H1 (cell line): ENCODE measurements around the gene EPHA6. TPM values are rescaled to one million over a fixed set of nuclear protein-coding genes. Genes with fewer than 3 reads are reported as not detected.

Experiments used
- CTCF ChIA-PET: fragments of 300-600 bp; sonication (Branson Sonifier 250); formaldehyde crosslinking; loops from one replicate; lab custom pipeline; 2021; ENCODE audit not compliant: partially characterized antibody; lab: Charles Lee
- POLR2A ChIA-PET: fragments of 300-600 bp; sonication (Branson Sonifier 250); formaldehyde crosslinking; loops from one replicate; lab custom pipeline; 2021; ENCODE audit warnings: inconsistent platforms; ENCODE audit not compliant: partially characterized antibody; lab: Charles Lee
- DNase-seq, 2 experiments: peaks; one replicate each; pipeline versions ENCODE4 v3.0.0 to v3.0.0-alpha.2; 2010 to 2022; ENCODE audit warnings: low spot score in 2 of 2, low read depth in 1 of 2, mixed read lengths in 1 of 2
- FAIRE-seq: peaks from 2 replicates; lab custom pipeline; 2011; peaks lifted over from hg19 to GRCh38; lab: Jason Lieb, UNC
- H2AFZ ChIP-seq: 2 replicates; pipeline ENCODE4 v1.8.1; 2012; ENCODE audit warnings: low read length, inconsistent platforms
- H2AK5ac ChIP-seq: 2 replicates; pipeline ENCODE4 v1.6.1; 2013; ENCODE audit warnings: low read depth, low read length
- H2BK120ac ChIP-seq: replicated peaks from 2 replicates; pipeline ENCODE3; 2013; ENCODE audit warnings: low read depth, low read length, inconsistent platforms
- H2BK12ac ChIP-seq: 2 replicates; pipeline ENCODE4 v1.6.1; 2013; ENCODE audit warnings: low read depth, low read length
- H2BK15ac ChIP-seq: 2 replicates; pipeline ENCODE4 v1.6.1; 2013; ENCODE audit warnings: low read length
- H2BK20ac ChIP-seq: 2 replicates; pipeline ENCODE4 v1.6.1; 2013; ENCODE audit warnings: low read length
- H2BK5ac ChIP-seq: 2 replicates; pipeline ENCODE4 v1.6.1; 2013; ENCODE audit warnings: low read depth, low read length
- H3K14ac ChIP-seq: 2 replicates; pipeline ENCODE4 v1.6.1; 2013; ENCODE audit warnings: inconsistent platforms; ENCODE audit not compliant: insufficient read length
- H3K18ac ChIP-seq: 2 replicates; pipeline ENCODE4 v1.6.1; 2013; ENCODE audit warnings: low read length; ENCODE audit errors: extremely low read depth
- H3K23ac ChIP-seq: 2 replicates; pipeline ENCODE4 v1.6.1; 2013; ENCODE audit warnings: inconsistent platforms; ENCODE audit not compliant: insufficient read length
- H3K23me2 ChIP-seq: 2 replicates; pipeline ENCODE4 v1.6.1; 2013; ENCODE audit warnings: low read depth, low read length
- H3K27ac ChIP-seq: 2 replicates; pipeline ENCODE4 v1.6.1; 2011; ENCODE audit warnings: low read depth, low read length, inconsistent platforms
- H3K27me3 ChIP-seq, 4 experiments: replicated peaks in 1 of 4; 1 replicate in 1 of 4; 2 replicates in 3 of 4; pipeline versions ENCODE4 v1.6.1 to v1.8.1; 2011 to 2013; ENCODE audit warnings: low read length in 3 of 4, mild to moderate bottlenecking in 3 of 4, inconsistent platforms in 2 of 4, mixed read lengths in 2 of 4, moderate library complexity in 1 of 4; ENCODE audit not compliant: control insufficient read depth in 3 of 4, insufficient read depth in 3 of 4; ENCODE audit errors: extremely low read depth in 1 of 4
- H3K36me3 ChIP-seq, 4 experiments: 2 replicates each; pipeline versions ENCODE4 v1.6.1 to v1.8.1; 2011 to 2013; ENCODE audit warnings: mild to moderate bottlenecking in 4 of 4, low read length in 3 of 4, moderate library complexity in 2 of 4, control low read depth in 1 of 4, inconsistent platforms in 1 of 4; ENCODE audit not compliant: insufficient read depth in 4 of 4, control insufficient read depth in 2 of 4
- H3K4ac ChIP-seq: replicated peaks from 2 replicates; pipeline ENCODE3; 2013; ENCODE audit warnings: low read length, low read depth, mixed read lengths, inconsistent platforms; ENCODE audit not compliant: insufficient read length
- H3K4me1 ChIP-seq, 4 experiments: replicated peaks in 1 of 4; 1 replicate in 1 of 4; 2 replicates in 3 of 4; pipeline versions ENCODE4 v1.6.1 to v1.8.1; 2011 to 2013; ENCODE audit warnings: low read length in 3 of 4, inconsistent platforms in 2 of 4, mixed read lengths in 1 of 4; ENCODE audit not compliant: insufficient read depth in 4 of 4, control insufficient read depth in 3 of 4
- H3K4me2 ChIP-seq, 2 experiments: 2 replicates each; pipeline versions ENCODE4 v1.6.1 to v1.8.1; 2011 to 2013; ENCODE audit warnings: low read depth in 2 of 2, low read length in 2 of 2, control low read depth in 1 of 2, inconsistent platforms in 1 of 2, mild to moderate bottlenecking in 1 of 2; ENCODE audit not compliant: insufficient read depth in 1 of 2
- H3K4me3 ChIP-seq, 4 experiments: fragments of 200-600, 300-600 bp in 1 of 4; sonication (generic), shearing (Covaris generic), sonication (Bioruptor Twin) in 1 of 4; 2 replicates each; pipeline versions ENCODE4 v1.5.1 to v1.8.1; 2011 to 2016; ENCODE audit warnings: low read length in 4 of 4, low read depth in 3 of 4, control low read depth in 2 of 4, inconsistent platforms in 2 of 4, mild to moderate bottlenecking in 2 of 4, mixed read lengths in 1 of 4, moderate library complexity in 1 of 4; ENCODE audit not compliant: insufficient read depth in 2 of 4; ENCODE audit errors: extremely low read depth in 1 of 4
- H3K56ac ChIP-seq: replicated peaks from 2 replicates; pipeline ENCODE3; 2013; ENCODE audit warnings: low read depth, mild to moderate bottlenecking, mixed read lengths, low read length, inconsistent platforms; ENCODE audit not compliant: insufficient read length
- H3K79me1 ChIP-seq: 2 replicates; pipeline ENCODE4 v1.6.1; 2013; ENCODE audit warnings: low read depth, low read length, control low read depth
- H3K79me2 ChIP-seq, 2 experiments: 2 replicates each; pipeline versions ENCODE4 v1.6.1 to v1.8.1; 2012 to 2013; ENCODE audit warnings: low read length in 2 of 2, mild to moderate bottlenecking in 2 of 2, inconsistent platforms in 1 of 2; ENCODE audit not compliant: insufficient read depth in 2 of 2, control insufficient read depth in 1 of 2
- H3K9ac ChIP-seq, 4 experiments: replicated peaks in 1 of 4; 1 replicate in 1 of 4; 2 replicates in 3 of 4; pipeline versions ENCODE4 v1.6.1 to v1.8.1; 2011 to 2013; ENCODE audit warnings: low read depth in 3 of 4, low read length in 3 of 4, control low read depth in 2 of 4, mild to moderate bottlenecking in 2 of 4, moderate library complexity in 2 of 4, inconsistent platforms in 1 of 4; ENCODE audit errors: extremely low read depth in 1 of 4
- H3K9me3 ChIP-seq, 2 experiments: 2 replicates each; pipeline versions ENCODE4 v1.6.1 to v1.8.1; 2012 to 2013; ENCODE audit warnings: mild to moderate bottlenecking in 2 of 2, moderate library complexity in 2 of 2, control low read depth in 1 of 2, inconsistent platforms in 1 of 2, low read depth in 1 of 2, low read length in 1 of 2, mixed read lengths in 1 of 2; ENCODE audit not compliant: insufficient read depth in 2 of 2
- H4K20me1 ChIP-seq, 2 experiments: replicated peaks in 1 of 2; 2 replicates each; pipeline versions ENCODE3 to v1.8.1; 2011 to 2013; ENCODE audit warnings: inconsistent platforms in 2 of 2, low read length in 2 of 2, mild to moderate bottlenecking in 1 of 2; ENCODE audit not compliant: insufficient read depth in 2 of 2, control insufficient read depth in 1 of 2
- H4K5ac ChIP-seq: 2 replicates; pipeline ENCODE4 v1.6.1; 2013; ENCODE audit warnings: low read length, low read depth, mixed read lengths, inconsistent platforms; ENCODE audit not compliant: insufficient read length
- H4K8ac ChIP-seq: 2 replicates; pipeline ENCODE4 v1.8.0; 2013; ENCODE audit warnings: mild to moderate bottlenecking, moderate library complexity, low read length, inconsistent platforms; ENCODE audit not compliant: insufficient read depth; ENCODE audit errors: extremely low read depth
- H4K91ac ChIP-seq: replicated peaks from 2 replicates; pipeline ENCODE3; 2013; ENCODE audit warnings: low read length, mixed read lengths, inconsistent platforms; ENCODE audit not compliant: insufficient read length
- CHD2 ChIP-seq: IDR thresholded peaks from 2 replicates; pipeline ENCODE4 v1.6.1; 2012; ENCODE audit warnings: low read length, improper control_type of control experiment
- HDAC2 ChIP-seq, 2 experiments: fragments of 300-600 bp in 1 of 2; sonication (generic) in 1 of 2; IDR thresholded peaks; 2 replicates each; pipeline ENCODE4 v1.6.1; 2011 to 2012; ENCODE audit warnings: low read depth in 2 of 2, low read length in 2 of 2, mild to moderate bottlenecking in 2 of 2, moderate library complexity in 2 of 2, borderline replicate concordance in 1 of 2, inconsistent platforms in 1 of 2
- HDAC6 ChIP-seq: IDR thresholded peaks from one replicate; pipeline ENCODE4 v1.7.1; 2012; ENCODE audit warnings: low read depth, mild to moderate bottlenecking, inconsistent platforms, low read length, moderate library complexity
- JUND ChIP-seq: IDR thresholded peaks from 2 replicates; pipeline ENCODE4 v1.6.1; 2011; ENCODE audit warnings: mild to moderate bottlenecking, improper control_type of control experiment, low read length
- SIN3A ChIP-seq, 2 experiments: IDR thresholded peaks in 1 of 2; conservative IDR thresholded peaks in 1 of 2; 2 replicates each; pipeline ENCODE4 v1.6.1; 2011 to 2012; ENCODE audit warnings: low read length in 2 of 2, improper control_type of control experiment in 1 of 2, low read depth in 1 of 2, mild to moderate bottlenecking in 1 of 2
- SP4 ChIP-seq: IDR thresholded peaks from 2 replicates; pipeline ENCODE4 v1.6.1; 2012; ENCODE audit warnings: low read length, inconsistent platforms
- WGBS, 2 experiments: shearing (Covaris generic) in 1 of 2; methylation state at CpG; one replicate each; pipeline versions ENCODE4 v1.1.6 to v1.1.7; 2013 to 2015; ENCODE audit warnings: low lambda C conversion rate in 2 of 2, mixed read lengths in 2 of 2, inconsistent platforms in 1 of 2, low coverage in 1 of 2, missing lambda C conversion rate in 1 of 2; ENCODE audit not compliant: insufficient replicate concordance in 2 of 2, insufficient coverage in 1 of 2, insufficient read length in 1 of 2; ENCODE audit errors: extremely low coverage in 1 of 2, missing lambda C conversion rate in 1 of 2; 5-methylcytosine and 5-hydroxymethylcytosine counted together
- polyA plus RNA-seq, 7 experiments: library from polyadenylated mRNA; depleted of rRNA in 3 of 7; stranded (reverse) in 5 of 7; unstranded in 2 of 7; fragments of >200 nt in 5 of 7; fragments of 200-250 nt in 2 of 7; gene quantifications; 1 replicate in 5 of 7; 2 replicates in 1 of 7; 4 replicates in 1 of 7; pipeline versions ENCODE4 v1.2.1 to v1.2.3, GENCODE V29; 2011 to 2013; ENCODE audit warnings: missing spikeins in 2 of 7, mixed read lengths in 2 of 7
- total RNA-seq: library from RNA; stranded (reverse); fragmentation: NEBNext Ultra II Directional; extraction: Animal tissue kit (Norgen Biotek cat#: 25700); gene quantifications from 2 replicates; pipeline ENCODE4 v1.2.1, GENCODE V29; 2021

EPHA6 gene
- total and polyA plus RNA-seq, 2 of the 8 experiments (the other 6 are each of a cell fraction or from before 2014, with no cell fraction given): 0.83 to 3.2 TPM

DNA sequence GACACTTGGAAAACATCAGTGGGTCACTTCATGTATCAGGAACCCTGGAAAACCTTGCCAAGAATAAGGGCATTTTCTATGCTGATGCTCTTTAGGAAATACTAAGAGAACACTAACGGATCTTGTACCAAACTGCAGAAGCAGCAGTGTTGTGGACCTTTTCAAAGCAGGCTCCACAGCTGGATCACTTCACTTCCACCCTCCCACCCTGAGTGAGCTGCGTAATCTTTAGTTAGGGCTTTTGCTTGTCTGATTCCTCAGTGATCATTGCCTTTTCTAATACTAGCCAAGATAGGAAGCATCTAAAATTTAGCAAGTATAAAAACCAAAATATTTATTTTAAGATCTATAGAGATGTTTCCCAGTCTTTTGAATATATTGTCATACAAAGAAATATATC, 229.0 kb downstream of the EPHA6 start:
- ChIA-PET POLR2A (no interaction called here), CTCF (interaction anchor here (1.2 kb wide), 1 partner anchor 33 kb away, joined by 3 read pairs; no protein-coding TSS in a partner anchor)
- DNase-seq (no peak), FAIRE-seq (no peak)
- Histone ChIP-seq H3K4me3 (no peak overlapping the region), H3K36me3 (no peaks in the 10 kb centered on the region), H2BK5ac (no peak overlapping the region), H3K9ac (no peak overlapping the region), H2BK20ac (no peak overlapping the region), H3K4me1 (no peaks in the 10 kb centered on the region), H2BK120ac (no peak overlapping the region), H3K79me1 (no peaks in the 10 kb centered on the region), H2BK12ac (no peak overlapping the region), H2AFZ (no peak overlapping the region), H4K8ac (no peak overlapping the region), H3K23me2 (no peaks in the 10 kb centered on the region), H4K20me1 (no peaks in the 10 kb centered on the region), H3K14ac (no peak overlapping the region), H2BK15ac (no peak overlapping the region), H3K23ac (no peak overlapping the region), H2AK5ac (no peak overlapping the region), H4K5ac (no peak overlapping the region), H3K4ac (no peak overlapping the region), H3K56ac (no peak overlapping the region), H3K27me3 (no peaks in the 10 kb centered on the region), H3K18ac (no peak overlapping the region), H4K91ac (no peak overlapping the region), H3K79me2 (no peaks in the 10 kb centered on the region), H3K27ac (no peak overlapping the region), H3K9me3 (no peaks in the 10 kb centered on the region), H3K4me2 (no peak overlapping the region)
- 88% methylated on average over 2 of the region's 2 CpGs; no CpG with 5 or more reads in 1 of the 2 experiments for WGBS, 2 experiments
- no peak for TF ChIP-seq SP4
- no peak for TF ChIP-seq SIN3A (conservative IDR thresholded peaks at IDR 0.05 in 1 of 2, IDR thresholded peaks at IDR 0.05 in 1 of 2; ENCODE audit: low read depth in 1 of 2, low read length in 2 of 2)
- TF ChIP-seq CHD2: no peak
- no peak for TF ChIP-seq HDAC2 (IDR thresholded peaks at IDR 0.05; ENCODE audit: borderline replicate concordance in 1 of 2, low read depth in 2 of 2, low read length in 2 of 2)
- no peak for TF ChIP-seq JUND
- no peak for TF ChIP-seq HDAC6
